HG02610 (cell line): ENCODE results near the gene LLGL1.
"Not testable (repeated sequence)": the region's sequence is repeated elsewhere in the genome, so short reads cannot be mapped to it uniquely, and the experiment has no call there.

Source experiments
- ATAC-seq: cut with Tn5 transposase; IDR thresholded peaks from one replicate; pipeline ENCODE4 v1.9.1; 2021; ENCODE audit warnings: mild to moderate bottlenecking, moderate library complexity; ENCODE audit not compliant: unreplicated experiment

The LLGL1 gene

GRCh38 chr17:18191967-18192366 lies 33.5 kb upstream of the LLGL1 start:
- no peak for ATAC-seq

GRCh38 chr17:18194394-18194793 lies 31.0 kb upstream of the LLGL1 start:
- ATAC-seq = no peak

- ATAC-seq = no peak
Observed at GRCh38 chr17:18194804-18195203, 30.6 kb upstream of the LLGL1 start.

GRCh38 chr17:18195246-18195645 lies 30.2 kb upstream of the LLGL1 start:
- ATAC-seq = no peak

GRCh38 chr17:18197535-18198194 lies 27.8 kb upstream of the LLGL1 start:
- no peak for ATAC-seq

GRCh38 chr17:18198530-18198929 lies 26.9 kb upstream of the LLGL1 start:
- no peak for ATAC-seq

GRCh38 chr17:18201108-18201507 lies 24.3 kb upstream of the LLGL1 start:
- ATAC-seq = no peak

- no peak for ATAC-seq
Observed at GRCh38 chr17:18203308-18203707, 22.1 kb upstream of the LLGL1 start.

GRCh38 chr17:18205861-18206260 lies 19.6 kb upstream of the LLGL1 start:
- no peak for ATAC-seq

GRCh38 chr17:18206962-18207361 lies 18.5 kb upstream of the LLGL1 start:
- no peak for ATAC-seq

GRCh38 chr17:18208092-18208491 lies 17.3 kb upstream of the LLGL1 start:
- ATAC-seq = no peak

GRCh38 chr17:18213666-18214270 lies 11.7 kb upstream of the LLGL1 start:
- no peak for ATAC-seq

- ATAC-seq = not testable (repeated sequence)
Observed at GRCh38 chr17:18216906-18217305, 8.5 kb upstream of the LLGL1 start.

- ATAC-seq = no peak
Observed at GRCh38 chr17:18217412-18218015, 7.9 kb upstream of the LLGL1 start.

GRCh38 chr17:18218756-18219415 lies 6.5 kb upstream of the LLGL1 start:
- no peak for ATAC-seq

GRCh38 chr17:18224053-18224386 lies 1.4 kb upstream of the LLGL1 start:
- ATAC-seq = no peak

- no peak for ATAC-seq
Observed at GRCh38 chr17:18224387-18225120, 881 bp upstream of the LLGL1 start.

- no peak for ATAC-seq
Observed at GRCh38 chr17:18225642-18226283, 328 bp downstream of the LLGL1 start.

GRCh38 chr17:18226284-18226945 lies 980 bp downstream of the LLGL1 start:
- ATAC-seq = no peak

- no peak for ATAC-seq
Observed at GRCh38 chr17:18227635-18228034, 2.2 kb downstream of the LLGL1 start.
